Measurements from ENCODE around the gene KRTAP1-3.

DNA sequence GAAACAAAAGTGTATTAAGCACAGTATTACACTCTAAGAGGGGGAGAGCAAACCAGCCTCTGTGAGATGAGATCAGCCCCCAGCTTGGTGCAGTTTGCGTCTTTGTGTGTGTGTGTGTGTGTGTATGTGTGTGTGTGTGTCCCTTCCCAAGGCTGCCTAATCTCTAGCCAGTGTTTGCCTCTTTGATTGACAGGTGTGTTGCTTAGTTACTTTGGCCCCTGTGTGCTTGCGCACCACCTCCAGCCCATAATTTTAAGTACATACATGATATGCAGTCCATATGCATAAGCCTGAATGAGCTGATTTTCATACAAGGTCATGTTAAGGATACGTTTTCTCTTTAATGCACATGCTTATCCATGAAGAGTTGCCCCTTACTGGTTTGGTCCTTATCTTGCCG is 32.9 kb downstream of the KRTAP1-3 start:
- TF ChIP-seq, protein P1, sequence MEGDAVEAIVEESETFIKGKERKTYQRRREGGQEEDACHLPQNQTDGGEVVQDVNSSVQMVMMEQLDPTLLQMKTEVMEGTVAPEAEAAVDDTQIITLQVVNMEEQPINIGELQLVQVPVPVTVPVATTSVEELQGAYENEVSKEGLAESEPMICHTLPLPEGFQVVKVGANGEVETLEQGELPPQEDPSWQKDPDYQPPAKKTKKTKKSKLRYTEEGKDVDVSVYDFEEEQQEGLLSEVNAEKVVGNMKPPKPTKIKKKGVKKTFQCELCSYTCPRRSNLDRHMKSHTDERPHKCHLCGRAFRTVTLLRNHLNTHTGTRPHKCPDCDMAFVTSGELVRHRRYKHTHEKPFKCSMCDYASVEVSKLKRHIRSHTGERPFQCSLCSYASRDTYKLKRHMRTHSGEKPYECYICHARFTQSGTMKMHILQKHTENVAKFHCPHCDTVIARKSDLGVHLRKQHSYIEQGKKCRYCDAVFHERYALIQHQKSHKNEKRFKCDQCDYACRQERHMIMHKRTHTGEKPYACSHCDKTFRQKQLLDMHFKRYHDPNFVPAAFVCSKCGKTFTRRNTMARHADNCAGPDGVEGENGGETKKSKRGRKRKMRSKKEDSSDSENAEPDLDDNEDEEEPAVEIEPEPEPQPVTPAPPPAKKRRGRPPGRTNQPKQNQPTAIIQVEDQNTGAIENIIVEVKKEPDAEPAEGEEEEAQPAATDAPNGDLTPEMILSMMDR (conservative IDR thresholded peaks at IDR 0.05 in 1 of 2, IDR thresholded peaks at IDR 0.05 in 1 of 2; ENCODE audit: low read depth in 1 of 2, low read length in 2 of 2): no peak
- TF ChIP-seq EZH2 (IDR thresholded peaks at IDR 0.05; ENCODE audit: low read length, missing control alignments): no peak

Measured in fibroblast of lung (primary cell).